GM18873 (cell line): ENCODE measurements around the gene ETF1.

Experiments
- ATAC-seq: cut with Tn5 transposase; IDR thresholded peaks from one replicate; pipeline ENCODE4 v1.9.1; 2021; ENCODE audit warnings: mild to moderate bottlenecking, moderate library complexity, moderate number of reproducible peaks; ENCODE audit not compliant: unreplicated experiment, low FRiP score

ETF1 gene

GRCh38 chr5:138564242-138564641 lies 21.2 kb upstream of the ETF1 start:
- no peak for ATAC-seq

GRCh38 chr5:138563340-138564118 lies 20.5 kb upstream of the ETF1 start:
- no peak for ATAC-seq

- ATAC-seq = no peak
These were observed 17.9 kb upstream of the ETF1 start for GRCh38 chr5:138560971-138561370.

GRCh38 chr5:138559937-138560336 lies 16.9 kb upstream of the ETF1 start:
- no peak for ATAC-seq

GRCh38 chr5:138557677-138558076 lies 14.6 kb upstream of the ETF1 start:
- ATAC-seq = no peak

GRCh38 chr5:138554143-138554542 lies 11.1 kb upstream of the ETF1 start:
- ATAC-seq = no peak

GRCh38 chr5:138553437-138554095 lies 10.5 kb upstream of the ETF1 start:
- no peak for ATAC-seq

- no peak for ATAC-seq
These were observed 9.6 kb upstream of the ETF1 start for GRCh38 chr5:138552657-138553056.

- no peak for ATAC-seq
These were observed 6.4 kb upstream of the ETF1 start for GRCh38 chr5:138549414-138549813.

- no peak for ATAC-seq
These were observed 3.0 kb upstream of the ETF1 start for GRCh38 chr5:138545919-138546562.

GRCh38 chr5:138544181-138545134 lies 1.4 kb upstream of the ETF1 start:
- ATAC-seq = no peak

GRCh38 chr5:138543730-138544104 lies 681 bp upstream of the ETF1 start:
- ATAC-seq = peak; percentile 25

GRCh38 chr5:138542180-138542955 lies 668 bp downstream of the ETF1 start:
- peak; percentile 1 for ATAC-seq

GRCh38 chr5:138541511-138542179 lies 1.4 kb downstream of the ETF1 start:
- no peak for ATAC-seq

- ATAC-seq = no peak
These were observed 3.2 kb downstream of the ETF1 start for GRCh38 chr5:138539791-138540190.

GRCh38 chr5:138538943-138539627 lies 4.0 kb downstream of the ETF1 start:
- ATAC-seq = no peak

- no peak for ATAC-seq
These were observed 6.2 kb downstream of the ETF1 start for GRCh38 chr5:138536665-138537315.

- ATAC-seq = no peak
These were observed 6.8 kb downstream of the ETF1 start for GRCh38 chr5:138536215-138536614.
